Measurements from ENCODE around the gene TMEM184A. TPM values are rescaled to one million over a fixed set of nuclear protein-coding genes. Genes with fewer than 3 reads are reported as not detected.

The TMEM184A gene
- total RNA-seq, 1 donor from 2014 or later = 3.4 TPM

DNA sequence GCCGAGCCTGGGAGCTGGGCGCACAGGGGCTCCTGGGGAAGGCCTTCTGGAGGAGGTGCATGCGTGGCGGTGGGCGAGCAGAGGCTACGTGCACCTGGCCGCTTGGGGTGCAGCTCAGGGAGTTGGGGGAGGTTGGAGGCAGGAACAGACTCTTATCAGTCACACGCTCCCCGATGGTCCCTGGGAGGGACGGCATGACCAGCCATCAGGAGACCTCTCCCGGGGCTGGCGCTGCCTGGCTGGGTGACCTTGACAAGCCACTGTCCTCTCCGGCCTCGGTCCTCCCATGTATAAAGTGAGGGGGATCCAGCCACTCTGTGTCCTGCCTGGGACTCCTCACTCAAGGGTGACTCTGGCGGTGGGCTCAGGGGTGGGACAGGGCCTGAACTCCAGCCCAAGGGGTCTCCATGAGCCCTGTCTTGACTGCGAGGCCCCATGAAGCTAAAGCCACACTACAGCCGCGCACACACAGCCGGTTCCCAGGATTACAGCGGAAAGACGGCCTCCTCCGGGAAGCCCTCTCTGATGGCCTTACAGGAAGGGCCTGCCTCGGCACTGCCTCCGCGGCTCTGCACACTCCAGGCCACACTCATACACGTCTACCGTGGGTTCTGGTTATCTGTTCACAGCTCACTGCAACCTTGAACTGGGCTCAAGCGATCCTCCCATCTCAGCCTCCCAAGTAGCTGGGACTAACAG, 2.3 kb downstream of the TMEM184A start:
- no peak for DNase-seq (ENCODE audit: low spot score)

DNA sequence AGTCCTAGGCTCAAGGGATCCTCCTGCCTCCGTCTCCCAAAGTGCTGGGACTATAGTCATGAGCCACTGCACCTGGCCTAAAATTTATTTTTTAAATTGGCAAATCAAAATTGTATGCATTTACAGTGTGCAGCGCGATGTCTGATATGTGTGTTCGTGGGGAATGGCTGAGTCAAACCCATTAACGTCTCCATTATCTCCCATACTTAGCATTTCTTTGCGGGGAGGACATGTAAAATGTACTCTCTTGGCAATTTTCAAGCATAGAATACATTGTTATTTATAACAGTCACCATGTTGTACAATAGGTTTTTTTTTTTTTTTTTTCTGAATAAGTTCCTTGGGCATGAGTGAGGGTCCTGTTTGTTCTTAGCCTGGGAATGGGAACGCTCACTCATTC, 3.8 kb downstream of the TMEM184A start:
- no peak for DNase-seq (ENCODE audit: low spot score)

DNA sequence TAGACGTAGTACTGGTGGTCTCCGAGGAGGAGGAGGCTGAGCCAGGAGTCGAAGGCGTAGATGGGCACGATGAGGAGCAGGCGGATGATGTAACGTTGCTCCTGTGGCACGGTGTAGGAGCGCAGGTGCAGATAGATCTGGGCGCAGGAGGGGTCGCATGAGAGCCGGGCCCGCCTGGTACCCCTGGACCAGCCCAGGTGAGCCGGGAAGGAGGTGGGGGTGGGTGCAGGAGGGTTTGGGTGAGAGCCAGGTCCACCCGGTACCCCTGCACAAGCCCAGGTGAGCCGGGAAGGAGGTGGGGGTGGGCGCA, 5.2 kb downstream of the TMEM184A start:
- no peak for DNase-seq (ENCODE audit: low spot score)

DNA sequence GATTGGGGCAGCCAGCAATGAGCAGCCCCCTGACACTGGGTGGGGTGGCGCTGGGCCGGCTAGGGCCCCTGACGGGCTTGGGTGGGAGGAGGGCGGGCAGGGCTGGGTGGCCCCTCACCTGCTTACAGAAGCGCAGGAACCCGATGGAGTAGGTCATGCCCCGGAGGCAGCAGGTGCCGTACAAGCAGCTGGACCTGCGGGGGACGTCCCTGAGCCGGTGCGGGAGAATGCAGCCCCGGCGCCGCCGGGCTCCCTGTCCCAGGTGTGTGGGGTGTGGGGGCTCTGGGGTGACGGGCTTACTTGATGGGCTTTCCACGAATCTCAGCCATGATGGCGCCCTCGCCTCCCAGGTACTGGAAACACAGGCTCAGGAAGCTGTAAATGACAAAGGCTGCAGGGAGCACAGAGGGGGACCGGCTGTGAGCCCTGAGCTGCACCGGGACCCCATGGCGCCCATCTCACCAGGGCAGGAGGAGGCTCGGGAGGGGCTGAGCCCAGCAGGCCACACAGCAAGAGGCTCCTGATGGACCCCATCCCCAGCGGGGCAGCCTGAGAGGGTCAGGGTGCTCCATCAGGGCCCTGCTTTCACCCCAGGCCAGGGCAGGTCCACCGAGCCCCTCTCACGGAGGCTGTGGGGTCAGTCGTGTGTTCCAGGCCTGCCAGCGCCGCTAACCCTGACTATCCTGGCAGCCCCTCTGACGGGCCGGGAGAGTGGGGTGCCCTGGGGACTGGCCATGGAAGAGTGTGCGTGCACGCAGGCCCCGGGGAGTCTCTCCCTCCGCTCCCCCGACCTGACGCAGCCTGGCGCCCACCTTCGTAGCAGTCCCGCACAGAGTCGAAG, 5.8 kb downstream of the TMEM184A start:
- DNase-seq (ENCODE audit: low spot score) = no peak

DNA sequence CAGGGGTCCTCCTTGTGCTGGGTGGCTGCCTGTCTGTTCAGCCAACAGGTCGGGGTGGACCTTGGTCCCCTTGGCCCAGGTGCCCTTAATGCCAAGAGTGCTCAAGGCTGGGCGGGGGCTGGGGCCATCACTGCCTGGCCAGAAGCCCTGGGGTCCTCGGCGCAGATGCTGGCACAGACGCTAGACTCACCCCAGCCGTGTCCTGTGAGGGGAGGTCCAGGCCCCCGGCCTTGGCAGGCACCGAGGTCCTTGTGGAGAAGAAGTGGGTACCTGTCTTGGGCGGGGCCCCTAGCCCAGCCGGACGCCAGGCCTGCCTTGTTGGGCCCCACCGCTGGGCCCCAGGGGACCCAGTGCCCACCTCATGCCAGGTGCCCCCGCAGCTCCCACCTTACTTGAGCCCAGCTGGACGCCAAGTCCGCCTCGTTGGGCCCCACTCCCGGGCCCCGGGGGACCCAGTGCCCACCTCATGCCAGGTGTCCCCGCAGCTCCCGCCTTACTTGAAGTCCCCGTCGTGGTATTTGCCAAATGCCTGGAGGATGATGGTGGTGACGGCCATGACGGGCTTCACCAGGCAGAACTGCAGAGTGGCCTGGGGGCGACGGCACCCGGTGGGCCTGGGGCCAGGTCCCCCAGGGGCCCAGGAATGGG, 6.5 kb downstream of the TMEM184A start:
- DNase-seq (ENCODE audit: low spot score) = no peak

DNA sequence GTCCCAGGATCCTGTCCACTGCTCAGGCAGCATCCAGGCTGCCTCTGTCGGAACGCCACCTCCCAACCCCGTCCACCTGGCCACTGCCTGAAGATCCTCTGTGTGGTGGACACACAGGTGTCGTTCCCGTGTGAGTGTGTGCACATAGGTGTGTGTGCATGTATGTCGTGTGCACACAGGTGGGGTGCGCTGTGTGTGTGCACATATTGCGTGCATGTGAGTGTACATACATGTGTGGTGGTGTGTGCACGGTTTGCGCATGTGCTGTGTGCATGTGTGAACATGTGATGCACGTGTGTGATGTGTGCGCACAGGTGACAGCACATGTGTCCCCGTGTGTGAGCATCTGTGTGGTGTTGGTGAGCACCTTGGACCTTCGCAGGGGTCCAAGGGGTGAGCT, 7.1 kb downstream of the TMEM184A start:
- no peak for DNase-seq (ENCODE audit: low spot score)

DNA sequence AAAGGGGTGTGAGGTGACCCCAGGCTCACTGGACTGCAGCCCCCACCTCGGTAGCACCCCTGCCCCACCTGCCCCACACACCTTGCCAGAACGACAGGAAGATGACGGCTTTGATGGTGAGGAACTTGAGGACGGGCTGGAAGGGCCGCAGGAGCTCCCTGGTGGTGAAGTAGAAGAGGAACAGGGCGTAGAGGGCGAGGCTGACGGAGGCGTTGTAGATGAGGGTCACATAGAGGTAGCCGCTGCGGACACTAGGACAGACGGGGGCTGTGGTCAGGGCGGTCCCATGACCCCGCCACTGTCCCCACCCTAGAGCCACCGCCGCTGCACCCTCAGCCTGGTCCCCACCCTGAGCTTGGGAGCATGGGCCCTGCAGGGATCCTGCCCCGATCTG, 7.6 kb downstream of the TMEM184A start:
- DNase-seq (ENCODE audit: low spot score) = no peak

DNA sequence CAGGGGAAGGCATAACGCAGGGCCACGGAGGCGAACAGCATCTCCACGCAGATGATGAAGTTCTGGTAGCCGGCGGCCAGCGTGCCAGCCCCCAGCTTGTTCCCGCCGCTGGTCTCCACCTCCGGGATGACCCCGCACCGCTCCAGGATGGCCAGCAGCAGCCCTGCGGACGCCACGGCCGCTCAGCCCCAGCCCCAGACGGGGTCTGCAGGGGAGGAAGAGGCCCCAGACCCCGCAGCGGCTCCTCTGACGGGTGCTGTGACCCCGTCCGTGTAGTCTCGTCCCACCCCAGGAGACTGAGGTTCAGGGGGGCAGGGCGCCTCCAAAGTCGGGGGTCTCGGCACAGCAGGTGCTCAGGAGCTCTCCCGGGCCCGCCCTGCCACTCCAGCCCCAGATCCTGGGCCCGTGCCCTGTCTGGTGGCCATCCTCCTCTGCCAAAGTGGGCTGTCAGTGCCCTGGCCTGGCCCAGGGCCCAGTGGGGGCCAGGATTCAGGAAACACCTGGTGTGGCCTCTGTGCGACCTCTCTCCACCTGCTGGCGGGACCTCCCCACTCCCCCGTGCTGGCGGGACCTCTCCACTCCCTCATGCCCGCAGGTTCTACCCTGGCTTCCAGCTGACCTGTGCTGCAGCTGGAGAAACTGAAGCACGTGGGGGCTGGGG, 8.1 kb downstream of the TMEM184A start:
- DNase-seq (ENCODE audit: low spot score) = no peak

DNA sequence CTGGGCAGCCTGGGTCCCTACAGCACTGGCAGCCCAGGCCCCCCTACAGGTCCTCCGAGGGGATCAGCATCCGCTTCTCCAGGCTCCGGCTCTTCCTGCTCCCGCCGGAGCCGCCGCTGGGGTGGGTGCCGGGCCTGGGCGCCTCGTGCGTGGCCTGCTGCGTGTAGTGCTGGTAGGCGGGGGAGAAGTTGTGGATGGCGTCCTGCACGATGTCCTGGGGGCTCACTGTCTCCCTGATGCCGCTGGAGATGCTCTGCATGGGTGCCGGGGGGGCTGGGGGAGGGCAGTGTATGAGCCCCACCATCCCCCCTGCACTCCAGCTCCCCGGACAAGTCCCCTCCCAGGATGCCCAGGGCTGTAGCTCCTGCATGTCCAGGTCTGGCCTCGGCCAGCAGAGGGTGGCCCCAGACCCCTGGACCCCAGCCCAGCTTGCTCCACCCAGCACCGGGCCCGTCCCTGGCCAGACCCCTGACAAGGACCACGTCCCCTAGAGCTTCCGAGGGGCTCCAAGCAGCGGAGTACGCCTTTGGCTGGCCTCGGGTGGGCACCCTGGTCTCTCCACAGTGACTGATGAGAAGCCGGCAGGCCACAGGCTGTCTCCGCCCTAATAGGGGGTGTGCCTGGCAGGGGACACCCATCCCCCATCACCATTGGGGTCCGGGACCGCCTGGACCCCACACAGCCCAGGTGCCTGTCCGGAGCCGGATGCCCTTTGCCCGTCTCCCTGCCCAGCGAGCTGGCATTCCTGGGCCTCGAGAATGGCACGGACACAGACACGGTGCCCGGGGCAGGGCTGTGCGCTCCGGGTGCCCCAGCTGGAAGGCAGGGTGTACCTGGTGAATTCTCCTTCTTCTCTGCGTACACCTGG, 8.9 kb downstream of the TMEM184A start:
- no peak for DNase-seq (ENCODE audit: low spot score)

DNA sequence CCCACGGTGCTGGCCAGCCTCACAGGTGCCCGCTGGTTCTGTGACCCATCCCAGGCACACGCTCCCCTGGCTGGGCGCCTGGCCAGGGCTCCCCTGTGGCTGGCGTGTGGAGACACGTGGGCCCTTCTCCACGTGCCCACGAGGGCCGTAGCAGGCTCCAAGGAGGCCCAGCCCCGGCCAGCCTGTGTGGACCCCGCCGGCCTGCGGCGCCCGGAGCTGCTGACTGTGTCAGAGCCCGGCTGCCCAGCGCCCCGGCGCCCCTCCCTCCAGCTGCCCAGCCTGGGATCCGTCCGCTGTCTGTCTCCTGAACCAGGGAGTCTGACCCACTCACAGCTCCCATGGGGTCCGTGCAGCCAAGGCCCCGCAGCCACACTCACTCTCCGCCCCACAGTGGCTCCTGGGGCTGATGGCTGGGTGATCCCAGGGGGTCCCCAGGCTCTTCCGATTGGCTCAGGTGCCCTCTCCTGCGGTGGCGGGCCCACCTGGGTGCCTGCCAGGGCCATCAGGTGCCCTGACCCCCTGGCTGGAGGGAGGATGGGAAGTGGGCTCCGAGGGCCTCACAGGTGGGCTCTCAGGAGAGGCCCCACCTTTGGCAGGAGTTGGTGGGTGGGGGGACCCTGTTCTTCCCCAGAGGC, 9.6 kb downstream of the TMEM184A start:
- DNase-seq (ENCODE audit: low spot score) = no peak

DNA sequence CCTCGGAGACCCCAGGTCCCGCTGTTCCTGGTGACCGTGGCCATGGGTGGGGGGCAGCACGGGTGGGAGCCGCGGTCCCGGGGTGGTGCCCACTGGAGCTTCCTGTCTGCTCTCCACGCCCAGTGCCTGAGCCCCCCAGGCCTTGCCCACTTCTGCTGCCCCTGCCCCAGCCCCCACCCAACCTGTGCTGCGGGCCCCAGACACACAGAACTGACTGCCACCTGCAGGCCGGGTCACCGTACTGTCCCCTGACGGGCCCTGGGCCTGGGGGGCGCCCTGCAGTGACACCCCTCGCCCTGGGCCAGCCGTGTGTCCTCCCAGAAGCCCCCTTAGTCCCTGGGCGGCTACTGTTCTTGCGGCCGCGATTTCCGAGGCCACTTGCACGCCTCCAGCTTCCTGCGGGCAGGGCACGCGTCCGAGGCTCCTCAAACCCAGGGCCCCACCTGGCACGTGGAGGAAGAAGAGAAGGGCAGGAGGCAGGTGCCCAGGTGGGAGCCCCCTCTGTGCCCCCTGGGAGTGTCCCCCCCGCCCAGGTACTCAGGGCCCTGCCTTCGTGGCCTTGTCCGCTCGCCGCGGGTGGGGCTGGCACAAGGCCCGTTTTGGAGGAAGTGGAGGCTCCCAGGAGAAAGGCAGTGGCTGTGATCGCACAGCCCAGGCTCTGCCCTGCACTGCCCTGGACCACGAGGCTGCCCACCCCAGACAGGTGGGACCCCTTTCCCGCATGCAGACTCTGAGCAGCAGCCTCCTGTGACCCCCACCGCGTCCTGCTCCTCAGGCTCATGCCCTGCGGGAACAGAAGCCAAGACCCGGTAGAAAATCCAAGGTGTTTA, 10.4 kb downstream of the TMEM184A start:
- DNase-seq (ENCODE audit: low spot score) = no peak

DNA sequence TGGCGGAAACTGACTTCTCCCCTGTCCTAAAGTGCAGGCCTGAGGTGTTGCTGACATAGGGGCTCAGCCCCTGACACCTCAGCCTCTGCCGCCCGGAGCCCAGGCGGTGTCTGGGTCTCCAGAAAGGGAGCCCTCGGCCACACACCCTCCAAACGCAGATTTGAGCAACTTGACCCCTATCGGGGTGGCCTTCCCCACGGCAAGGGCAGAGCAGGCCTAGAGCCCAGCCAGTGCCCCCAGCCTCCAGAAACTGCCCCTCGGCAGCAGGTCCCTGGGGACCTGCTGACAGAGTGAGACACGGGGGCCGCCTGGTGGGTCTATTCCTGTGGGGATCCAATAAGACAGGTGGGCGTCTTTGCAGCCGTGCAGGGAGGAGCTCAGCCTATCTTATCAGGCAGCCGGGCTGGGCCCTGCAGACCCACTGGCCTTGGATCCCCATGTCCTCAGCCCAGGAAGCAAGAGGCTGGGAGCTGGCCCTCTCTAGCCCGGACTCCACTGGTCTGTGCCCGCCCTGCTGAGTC, 11.0 kb downstream of the TMEM184A start:
- no peak for DNase-seq (ENCODE audit: low spot score)

DNA sequence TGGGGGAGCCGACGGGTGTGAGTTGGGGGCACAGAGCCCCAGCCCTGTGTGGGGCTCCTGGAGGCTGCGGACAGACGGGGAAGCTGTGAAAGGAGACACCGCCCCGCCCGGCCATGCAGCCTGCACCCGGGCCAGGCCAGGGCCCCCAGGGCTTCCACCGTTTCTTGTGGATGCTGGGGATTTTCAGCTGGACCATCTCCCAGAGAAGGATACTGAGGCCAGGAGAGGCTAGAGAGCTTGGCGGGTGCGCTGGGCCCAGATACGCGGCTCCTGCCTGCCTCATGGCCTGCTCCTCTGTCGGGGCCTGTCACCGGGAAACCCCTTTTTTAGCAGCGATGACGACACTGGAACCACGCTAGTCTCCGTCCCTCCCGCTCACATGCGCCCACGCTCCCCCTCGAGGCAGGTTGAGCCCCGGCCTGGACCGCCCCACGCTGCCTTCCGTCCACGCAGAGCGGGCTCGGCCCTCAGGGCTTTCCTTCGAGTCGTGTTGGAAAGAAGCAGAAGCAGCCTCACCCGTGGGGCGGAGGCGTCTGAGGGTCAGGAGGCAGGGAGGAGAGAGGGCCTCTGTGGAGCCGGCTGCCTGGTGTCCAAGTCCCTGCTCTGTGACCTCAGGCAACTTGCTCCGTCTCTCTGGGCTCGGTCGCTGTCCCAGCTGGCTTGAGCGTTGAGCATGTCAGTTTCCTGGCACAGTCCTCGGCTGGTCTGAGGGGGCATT, 11.7 kb downstream of the TMEM184A start:
- DNase-seq (ENCODE audit: low spot score) = no peak

DNA sequence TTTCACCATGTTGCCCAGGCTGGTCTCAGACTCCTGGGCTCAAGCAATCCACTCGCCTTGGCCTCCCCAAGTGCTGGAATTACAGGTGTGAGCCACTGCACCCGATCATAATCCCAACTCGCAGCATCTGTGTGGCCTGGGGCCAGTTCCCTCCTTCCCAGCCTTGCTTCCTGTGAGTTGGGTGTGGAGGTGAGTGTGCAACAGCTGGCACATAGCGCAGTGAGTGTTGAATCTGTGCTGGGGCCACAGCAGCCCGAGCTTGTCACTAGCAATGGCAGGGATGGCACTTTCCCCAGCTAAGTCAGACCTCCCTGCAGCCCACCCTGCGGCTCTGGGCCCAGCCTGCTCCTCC, 12.2 kb downstream of the TMEM184A start:
- DNase-seq (ENCODE audit: low spot score) = no peak

DNA sequence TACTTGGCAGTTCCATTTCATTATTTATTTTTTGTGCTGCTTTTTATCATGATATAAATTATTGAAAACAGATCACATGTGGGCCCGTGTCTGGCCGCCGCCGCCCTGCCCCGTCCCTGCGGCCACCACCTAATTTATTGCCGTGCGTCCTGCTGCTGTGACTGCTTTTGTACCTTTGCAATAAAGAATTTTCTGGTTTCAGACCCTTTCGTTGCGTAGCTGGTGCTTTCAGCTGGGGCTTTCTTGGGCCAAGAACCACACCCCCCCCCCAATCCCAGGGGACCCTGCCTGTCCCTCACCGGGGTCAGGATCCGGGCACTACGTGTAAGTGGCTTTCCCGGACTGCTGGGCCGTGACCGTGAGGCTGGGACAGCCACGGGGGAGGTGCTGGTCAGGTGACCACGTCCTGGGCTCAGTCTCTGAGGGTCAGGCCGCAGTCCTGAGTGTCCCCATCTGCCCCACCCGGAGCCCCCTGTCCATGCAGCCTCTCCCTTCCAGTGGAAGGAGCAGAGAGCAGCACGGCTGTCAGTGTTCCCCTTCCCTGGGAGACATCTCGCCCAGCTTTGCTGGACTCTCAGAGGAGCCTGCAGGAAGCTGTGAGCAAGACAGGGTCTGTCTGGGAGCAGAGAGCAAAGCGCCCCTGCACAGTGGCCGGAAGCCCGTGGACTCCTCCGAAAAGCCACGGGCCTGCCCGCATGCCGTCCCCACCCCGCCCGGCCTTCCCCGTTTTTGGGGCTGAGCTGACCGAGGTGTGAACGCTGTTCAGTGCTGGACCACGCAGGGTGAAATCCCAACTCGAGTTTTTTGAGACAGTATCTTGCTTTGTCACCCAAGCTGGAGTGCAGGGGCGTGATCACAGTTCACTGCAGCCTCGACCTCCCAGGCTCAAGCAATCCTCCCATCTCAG, 12.9 kb downstream of the TMEM184A start:
- no peak for DNase-seq (ENCODE audit: low spot score)

DNA sequence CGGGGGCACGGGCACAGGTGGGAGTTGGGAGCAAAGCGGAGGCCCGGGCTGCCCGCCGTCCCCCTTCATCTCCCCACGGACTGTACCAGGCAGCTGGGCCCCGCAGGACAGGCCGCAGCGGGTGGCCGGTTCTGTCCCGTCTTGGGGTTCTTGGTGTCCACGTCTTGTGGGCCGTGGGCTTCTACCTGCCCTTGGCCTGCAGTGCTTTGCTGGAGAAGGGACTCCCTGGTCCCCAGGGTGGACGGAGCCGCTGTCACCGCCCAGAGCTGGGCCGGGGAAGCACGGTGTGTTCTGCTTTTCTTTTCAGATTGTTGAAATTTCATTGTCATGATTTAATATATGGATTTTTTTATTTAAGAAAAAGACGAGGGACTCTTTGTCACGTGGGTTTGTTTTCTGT, 13.7 kb downstream of the TMEM184A start:
- DNase-seq (ENCODE audit: low spot score) = no peak

DNA sequence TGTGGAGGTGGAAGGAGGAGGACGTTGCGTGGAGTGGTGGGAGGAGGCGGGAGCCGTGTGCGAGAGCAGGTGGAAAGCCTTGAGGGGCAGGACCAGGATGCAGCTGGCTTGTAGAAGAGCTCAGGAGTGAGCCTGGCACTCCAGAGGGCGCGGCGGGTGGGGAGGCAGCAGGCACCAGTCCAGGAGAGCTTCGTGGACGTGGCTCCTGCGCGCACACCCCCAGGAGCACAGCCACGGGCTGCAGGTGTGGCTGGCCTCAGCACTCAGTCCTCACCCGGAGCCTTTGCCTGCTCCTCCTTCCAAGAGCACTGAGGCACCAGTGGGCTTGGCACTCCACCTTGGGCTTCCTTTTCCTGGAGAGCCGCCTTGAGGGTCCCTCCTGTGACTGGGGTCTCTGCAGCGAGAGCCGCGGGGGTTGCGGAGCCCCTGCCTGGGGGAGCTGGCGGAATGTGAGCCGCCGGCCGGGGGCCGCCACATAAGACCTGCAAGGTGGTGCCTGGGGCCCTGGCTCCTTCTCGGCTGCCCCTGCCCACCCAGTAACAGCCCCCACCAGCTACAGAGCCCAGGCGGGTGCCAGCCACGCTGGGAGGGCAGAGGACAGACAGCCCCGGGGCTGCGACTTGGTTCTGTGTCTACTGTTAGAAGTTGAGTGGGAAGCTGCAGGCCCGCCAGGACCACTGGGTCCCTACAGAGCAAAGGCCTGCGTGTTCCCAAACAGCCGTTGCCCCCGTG, 14.4 kb downstream of the TMEM184A start:
- DNase-seq (ENCODE audit: low spot score) = no peak
